Smooth muscle cell (in vitro differentiated cells): ENCODE data around the gene SLC9A4. TPM values are rescaled to one million over a fixed set of nuclear protein-coding genes. Genes with fewer than 3 reads are reported as not detected.

Experiments used
- DNase-seq: peaks from one replicate; lab custom pipeline; 2025; ENCODE audit not compliant: unreplicated experiment; lab: John Stamatoyannopoulos, UW
- H2AFZ ChIP-seq: fragments of 200-600 bp; sonication (generic); 2 replicates; pipeline ENCODE4 v1.6.0; 2016; ENCODE audit warnings: antibody characterized with exemption, low read depth, mild to moderate bottlenecking
- H3F3A ChIP-seq: fragments of 200-600 bp; sonication (generic); 2 replicates; pipeline ENCODE4 v1.6.0; 2017; ENCODE audit warnings: antibody characterized with exemption, low read depth
- H3K27ac ChIP-seq: fragments of 200-600 bp; sonication (generic); 2 replicates; pipeline ENCODE4 v1.5.1; 2016; ENCODE audit warnings: low read depth, mild to moderate bottlenecking
- H3K27me3 ChIP-seq: fragments of 200-600 bp; sonication (generic); 2 replicates; pipeline ENCODE4 v1.6.1; 2016; ENCODE audit warnings: low read depth, mild to moderate bottlenecking
- H3K36me3 ChIP-seq: fragments of 200-600 bp; sonication (generic); 2 replicates; pipeline ENCODE4 v1.5.1; 2016; ENCODE audit warnings: low read depth
- H3K4me1 ChIP-seq: fragments of 200-600 bp; sonication (generic); 2 replicates; pipeline ENCODE4 v1.5.1; 2016; ENCODE audit warnings: low read depth
- H3K4me2 ChIP-seq: fragments of 200-600 bp; sonication (generic); 2 replicates; pipeline ENCODE4 v1.6.0; 2016; ENCODE audit warnings: mild to moderate bottlenecking
- H3K4me3 ChIP-seq: fragments of 200-600 bp; sonication (generic); 2 replicates; pipeline ENCODE4 v1.5.1; 2016; ENCODE audit warnings: mild to moderate bottlenecking
- H3K79me2 ChIP-seq: fragments of 200-600 bp; sonication (generic); 2 replicates; pipeline ENCODE4 v1.6.0; 2016; ENCODE audit warnings: low read depth, mild to moderate bottlenecking
- H3K9ac ChIP-seq: fragments of 200-600 bp; sonication (generic); 2 replicates; pipeline ENCODE4 v1.6.0; 2016; ENCODE audit warnings: low read depth
- H3K9me3 ChIP-seq: fragments of 200-600 bp; sonication (generic); replicated peaks from 2 replicates; pipeline ENCODE4 v1.5.1; 2016; ENCODE audit warnings: low read depth
- H4K20me1 ChIP-seq: fragments of 200-600 bp; sonication (generic); 2 replicates; pipeline ENCODE4 v1.6.0; 2016; ENCODE audit warnings: low read depth
- CTCF ChIP-seq: fragments of 200-600 bp; sonication (generic); IDR thresholded peaks from 2 replicates; pipeline ENCODE4 v1.5.1; 2017; ENCODE audit warnings: borderline replicate concordance, mild to moderate bottlenecking, antibody characterized with exemption; ENCODE audit not compliant: insufficient read depth, poor library complexity, severe bottlenecking
- WGBS: methylation state at CpG from one replicate; pipeline ENCODE4 v1.1.7; 2016; ENCODE audit warnings: low lambda C conversion rate; 5-methylcytosine and 5-hydroxymethylcytosine counted together
- polyA plus RNA-seq: library from polyadenylated mRNA; unstranded; fragments of >200 nt; fragmentation: Nextera tagmentation; extraction: Ambion mirVana; gene quantifications from 2 replicates; pipeline ENCODE4 v1.2.1, GENCODE V29; 2016
- total RNA-seq: library from RNA; depleted of rRNA; stranded (reverse); fragments of >200 nt; gene quantifications from 2 replicates; pipeline ENCODE4 v1.2.3, GENCODE V29; 2014

SLC9A4 gene
- total and polyA plus RNA-seq, 2 experiments from 2014 or later, result not detected

- Histone ChIP-seq H3K4me1 (peaks cover 4% of the 10 kb centered on the region), H3K9ac (peak overlapping the region; percentile 34), H2AFZ (no peak overlapping the region), H3K27me3 (no peaks in the 10 kb centered on the region), H3K79me2 (no peaks in the 10 kb centered on the region), H3K4me3 (no peak overlapping the region), H4K20me1 (no peaks in the 10 kb centered on the region), H3K4me2 (peak overlapping the region; percentile 70), H3K36me3 (no peaks in the 10 kb centered on the region), H3K27ac (peak overlapping the region; percentile 29), H3K9me3 (no peaks in the 10 kb centered on the region), H3F3A (no peaks in the 10 kb centered on the region)
- DNase-seq, result no peak
- no peak for TF ChIP-seq CTCF
- WGBS, result 23% methylated on average over 8 of the region's 8 CpGs
Observed at GRCh38 chr2:102487761-102488462, 14.9 kb downstream of the SLC9A4 start.

GRCh38 chr2:102489646-102490045, 16.6 kb downstream of the SLC9A4 start:
- WGBS, result 97% methylated on average over 1 of the region's 1 CpG
- no peak overlapping the region for H3K27ac ChIP-seq
- no peak overlapping the region for H3K4me3 ChIP-seq
- no peaks in the 10 kb centered on the region for H3K27me3 ChIP-seq
- no peaks in the 10 kb centered on the region for H3F3A ChIP-seq
- no peaks in the 10 kb centered on the region for H4K20me1 ChIP-seq
- no peak for DNase-seq
- H3K9me3 ChIP-seq, result no peaks in the 10 kb centered on the region
- H3K4me1 ChIP-seq, result peaks cover 4% of the 10 kb centered on the region
- no peak overlapping the region for H3K9ac ChIP-seq
- H2AFZ ChIP-seq, result no peak overlapping the region
- H3K79me2 ChIP-seq, result no peaks in the 10 kb centered on the region
- TF ChIP-seq CTCF, result no peak
- no peaks in the 10 kb centered on the region for H3K36me3 ChIP-seq
- H3K4me2 ChIP-seq, result no peak overlapping the region

- no peak overlapping the region for H3K27ac ChIP-seq
- H4K20me1 ChIP-seq, result no peaks in the 10 kb centered on the region
- H3K4me3 ChIP-seq, result no peak overlapping the region
- no peaks in the 10 kb centered on the region for H3K27me3 ChIP-seq
- DNase-seq, result no peak
- no peak overlapping the region for H2AFZ ChIP-seq
- H3F3A ChIP-seq, result no peaks in the 10 kb centered on the region
- no peak for TF ChIP-seq CTCF
- no peak overlapping the region for H3K4me2 ChIP-seq
- no peaks in the 10 kb centered on the region for H3K36me3 ChIP-seq
- peaks cover 4% of the 10 kb centered on the region for H3K4me1 ChIP-seq
- H3K9me3 ChIP-seq, result no peaks in the 10 kb centered on the region
- H3K9ac ChIP-seq, result no peak overlapping the region
- H3K79me2 ChIP-seq, result no peaks in the 10 kb centered on the region
Observed at GRCh38 chr2:102492006-102492405, 19.0 kb downstream of the SLC9A4 start.

GRCh38 chr2:102494570-102494969, 21.5 kb downstream of the SLC9A4 start:
- Histone ChIP-seq H3K36me3 (no peaks in the 10 kb centered on the region), H3F3A (no peaks in the 10 kb centered on the region), H3K4me2 (no peak overlapping the region), H3K27ac (no peak overlapping the region), H4K20me1 (no peaks in the 10 kb centered on the region), H3K9me3 (no peaks in the 10 kb centered on the region), H3K4me3 (no peak overlapping the region), H3K79me2 (no peaks in the 10 kb centered on the region), H3K4me1 (no peaks in the 10 kb centered on the region), H3K9ac (no peak overlapping the region), H3K27me3 (no peaks in the 10 kb centered on the region), H2AFZ (no peak overlapping the region)
- TF ChIP-seq CTCF, result no peak
- no peak for DNase-seq
- whole genome bisulfite sequencing, result 91% methylated on average over 1 of the region's 1 CpG
